NAMALWA (cell line): ENCODE measurements around the gene NRDC.
"Not testable (repeated sequence)": the region's sequence is repeated elsewhere in the genome, so short reads cannot be mapped to it uniquely, and the experiment has no call there.

Experiments used
- DNase-seq: peaks from one replicate; pipeline ENCODE4 v3.0.0-alpha.2; 2015; ENCODE audit warnings: low spot score

The NRDC gene

GRCh38 chr1:51840743-51841461, 37.6 kb downstream of the NRDC start:
- DNase-seq, result no peak

GRCh38 chr1:51840182-51840581, 38.3 kb downstream of the NRDC start:
- no peak for DNase-seq

GRCh38 chr1:51839094-51839493, 39.4 kb downstream of the NRDC start:
- no peak for DNase-seq

DNA sequence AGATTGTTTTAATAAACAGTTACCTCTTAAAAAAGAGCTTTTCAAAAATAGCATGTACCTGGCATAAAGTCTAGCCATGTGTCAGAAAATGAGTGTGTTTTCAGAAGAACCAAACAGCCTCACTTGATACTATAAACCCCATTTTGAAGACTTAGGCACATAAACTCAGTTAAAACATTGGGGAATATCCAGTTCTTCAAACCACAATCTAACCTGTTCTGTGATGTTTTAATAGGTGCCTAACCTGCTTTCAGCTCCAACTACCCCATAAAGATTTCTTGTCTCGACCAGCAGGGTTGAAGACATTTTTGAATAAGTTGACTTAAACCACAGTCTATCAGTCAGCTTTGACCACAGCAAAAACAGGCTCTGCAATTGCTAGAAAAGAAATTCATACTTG, 41.3 kb downstream of the NRDC start:
- no peak for DNase-seq

DNA sequence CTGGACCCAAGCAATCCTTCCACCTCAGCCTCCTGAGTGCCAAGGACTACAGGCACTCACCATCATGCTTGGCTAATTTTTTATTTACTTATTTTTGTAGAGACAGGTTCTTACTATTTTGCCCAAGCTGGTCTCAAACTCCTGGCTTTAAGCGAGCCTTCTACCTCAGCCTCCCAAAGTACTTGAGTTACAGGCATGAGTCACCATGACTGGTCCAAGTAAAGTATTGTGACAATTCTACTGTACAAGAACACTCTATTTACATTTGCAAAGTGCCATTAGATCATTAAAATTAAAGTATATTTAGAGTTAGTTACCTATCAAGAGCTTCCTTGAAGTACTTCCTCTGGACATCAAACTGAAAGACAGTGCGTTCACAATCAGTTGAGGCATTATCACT, 44.8 kb downstream of the NRDC start:
- DNase-seq, result no peak

DNA sequence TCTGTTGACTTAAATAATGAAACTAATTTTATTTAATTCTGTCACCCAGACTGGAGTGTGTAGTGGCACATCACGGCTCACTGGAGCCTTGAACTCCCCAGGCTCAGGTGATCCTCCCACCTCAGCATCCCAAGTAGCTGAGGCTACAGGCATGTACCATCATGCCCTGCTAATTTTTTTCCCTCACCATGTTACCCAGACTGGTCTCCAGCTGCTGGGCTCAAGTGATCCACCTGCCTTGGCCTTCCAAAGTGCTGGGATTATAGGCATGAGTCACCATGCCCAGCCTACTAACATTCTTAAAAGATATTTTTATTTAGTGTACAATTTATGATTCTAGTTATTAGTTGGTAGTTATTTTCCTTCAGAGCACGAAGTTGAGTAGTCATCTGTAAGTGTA, 49.5 kb downstream of the NRDC start:
- no peak for DNase-seq

- DNase-seq, result no peak
Observed at GRCh38 chr1:51819810-51820209, 58.7 kb downstream of the NRDC start.

- DNase-seq, result not testable (repeated sequence)
Observed at GRCh38 chr1:51819021-51819420, 59.5 kb downstream of the NRDC start.

- no peak for DNase-seq
Observed at GRCh38 chr1:51818487-51818886, 60.0 kb downstream of the NRDC start.

- DNase-seq, result no peak
Observed at GRCh38 chr1:51814513-51814912, 64.0 kb downstream of the NRDC start.

DNA sequence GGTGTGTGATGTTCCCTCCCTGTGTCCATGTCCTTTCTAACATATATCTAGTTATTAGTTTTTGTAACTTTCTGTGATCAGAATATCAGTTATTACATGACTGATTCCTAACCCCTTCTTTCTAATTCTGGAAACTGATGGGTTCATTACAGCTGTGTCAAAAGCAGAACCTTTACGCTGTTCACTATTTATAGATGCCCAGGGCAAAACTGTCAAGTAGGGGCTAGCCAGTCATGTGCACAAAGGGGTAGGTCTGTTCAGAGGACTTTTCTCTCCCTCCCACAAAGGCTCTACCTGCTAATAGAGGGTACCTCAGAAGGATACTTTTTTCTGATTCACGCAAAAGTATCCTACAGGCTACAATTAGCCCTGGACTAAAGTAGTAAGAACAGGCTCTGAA, 79.2 kb downstream of the NRDC start:
- DNase-seq, result peak; percentile 30

DNA sequence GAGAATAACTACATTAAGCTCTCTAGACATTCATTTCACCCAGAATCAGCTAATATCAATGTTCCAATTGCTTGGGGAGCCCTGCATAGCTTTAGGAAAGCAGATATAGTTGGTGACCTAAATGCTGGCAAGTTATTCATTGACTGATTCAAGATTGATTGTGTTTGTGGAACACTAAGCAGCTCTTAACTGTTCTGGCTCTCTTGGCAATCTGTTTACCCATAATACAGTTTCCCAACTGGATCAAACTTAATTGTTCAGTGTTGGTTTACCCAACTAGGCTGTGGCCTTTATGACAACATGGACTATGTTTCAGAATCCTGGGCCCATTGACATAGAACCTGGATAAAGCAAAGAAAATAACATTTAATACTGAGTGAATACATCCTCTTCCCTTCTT, 83.7 kb downstream of the NRDC start:
- no peak for DNase-seq

- no peak for DNase-seq
Observed at GRCh38 chr1:51794260-51794659, 84.3 kb downstream of the NRDC start.

- DNase-seq, result no peak
Observed at GRCh38 chr1:51792864-51793263, 85.7 kb downstream of the NRDC start.

- no peak for DNase-seq
Observed at GRCh38 chr1:51791888-51792287, 86.6 kb downstream of the NRDC start.

DNA sequence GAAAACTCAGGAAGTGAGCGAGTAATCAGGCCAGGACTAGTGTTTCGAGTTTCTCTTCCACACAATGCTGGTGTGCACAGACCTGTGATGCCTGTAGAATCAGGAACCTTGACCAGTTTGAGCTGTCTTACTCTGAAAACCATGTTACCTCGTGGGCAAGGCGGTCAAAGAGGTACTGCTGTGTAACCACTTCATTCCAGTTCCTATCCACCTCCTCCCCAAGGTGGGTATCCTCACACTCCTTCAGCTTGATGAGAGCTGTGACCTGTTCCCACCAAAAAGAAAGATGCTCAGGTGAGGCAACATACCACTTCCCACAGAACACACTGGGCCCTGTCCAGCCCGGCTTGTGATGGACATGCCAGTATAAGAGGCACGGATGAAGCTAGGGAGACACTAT, 88.1 kb downstream of the NRDC start:
- DNase-seq, result no peak

- DNase-seq, result no peak
Observed at GRCh38 chr1:51789342-51789741, 89.2 kb downstream of the NRDC start.

- no peak for DNase-seq
Observed at GRCh38 chr1:51788938-51789337, 89.6 kb downstream of the NRDC start.

DNA sequence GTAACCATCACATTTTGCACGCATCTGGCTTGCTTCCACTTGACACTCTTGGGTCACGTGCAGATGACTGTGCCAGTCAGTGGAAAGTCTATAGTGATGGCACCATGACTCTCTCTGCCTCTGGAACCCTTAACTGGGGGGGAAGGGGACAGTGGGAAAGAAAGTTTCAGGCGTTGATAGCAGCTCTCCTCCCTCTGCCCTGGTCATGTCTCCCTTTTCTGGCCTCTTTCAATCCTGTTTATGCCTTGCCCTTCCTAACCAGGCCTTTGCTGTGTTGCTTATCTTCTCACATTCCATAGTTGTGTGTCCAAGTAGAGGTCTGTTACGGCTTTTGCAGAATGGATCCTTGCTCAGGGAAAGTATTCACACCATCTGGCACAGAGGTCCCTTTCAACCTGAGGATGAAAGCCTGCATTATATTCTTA, 93.5 kb downstream of the NRDC start:
- DNase-seq, result no peak

DNA sequence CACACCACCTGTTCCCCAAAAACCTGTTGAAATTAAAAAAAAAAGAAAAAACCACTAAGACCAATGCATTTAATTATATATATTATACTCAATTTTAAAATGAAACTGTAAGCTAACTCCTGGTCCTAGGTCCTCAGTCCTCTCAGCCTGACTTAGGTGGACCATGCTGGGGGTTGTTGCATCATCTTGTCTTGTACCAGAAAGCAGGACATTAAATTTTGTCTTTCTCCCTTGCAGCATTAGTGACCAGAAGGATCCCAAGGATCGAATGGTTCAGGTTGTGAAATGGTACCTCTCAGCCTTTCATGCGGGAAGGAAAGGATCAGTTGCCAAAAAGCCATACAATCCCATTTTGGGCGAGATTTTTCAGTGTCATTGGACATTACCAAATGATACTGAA, 97.6 kb downstream of the NRDC start:
- no peak for DNase-seq

- DNase-seq, result no peak
Observed at GRCh38 chr1:51776408-51776807, 102.1 kb downstream of the NRDC start.

DNA sequence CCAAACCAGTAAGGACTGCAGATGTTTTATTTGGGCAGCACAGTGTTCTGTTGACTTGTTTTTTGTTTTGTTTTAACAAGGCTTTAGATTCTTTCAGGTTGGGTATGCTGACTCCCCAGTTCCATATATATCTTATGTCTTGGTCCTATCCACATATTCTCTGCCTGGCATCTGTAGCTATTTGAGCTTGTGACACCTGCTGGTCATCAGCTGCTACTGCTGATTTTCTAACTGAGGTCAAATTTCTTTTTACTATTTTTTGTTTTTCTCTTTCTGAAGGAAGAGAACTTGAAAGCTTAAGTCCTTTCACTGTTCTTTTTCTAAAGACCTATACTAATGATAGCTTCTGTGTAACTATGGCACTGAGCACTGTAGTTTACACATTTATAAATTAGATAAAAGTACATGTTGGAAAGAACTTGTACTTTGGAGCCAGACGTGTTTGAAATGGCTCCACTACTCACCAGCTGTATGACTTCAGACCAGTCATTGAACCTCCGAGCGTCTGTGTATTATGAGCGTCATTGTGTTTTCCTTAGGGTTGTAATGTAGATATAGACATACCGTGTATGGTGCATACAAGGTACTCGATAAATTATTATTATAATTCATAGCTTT, 109.4 kb downstream of the NRDC start:
- peak; percentile 74 for DNase-seq

DNA sequence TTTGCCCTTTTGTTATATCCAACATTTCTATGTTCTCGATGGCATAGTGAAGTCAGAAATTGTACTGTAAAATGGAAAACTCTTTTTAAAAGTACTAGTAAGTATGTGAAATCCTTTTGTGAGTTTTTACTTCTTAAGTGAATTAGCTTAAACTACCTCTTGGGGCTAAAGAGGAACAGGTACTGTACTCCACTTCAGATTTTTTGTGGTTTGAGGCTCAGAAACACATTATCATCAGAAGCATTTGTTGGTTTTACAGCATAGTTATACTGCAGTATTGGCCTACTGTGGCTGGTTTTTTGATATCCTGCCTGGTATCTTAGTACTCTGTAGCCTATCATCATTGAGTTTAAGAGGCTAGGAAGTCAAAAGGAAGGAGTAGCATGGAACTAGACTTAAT, 117.2 kb downstream of the NRDC start:
- no peak for DNase-seq

GRCh38 chr1:51760872-51761271, 117.7 kb downstream of the NRDC start:
- DNase-seq, result no peak
